PC-9 (cell line): ENCODE results near the gene CCDC60.

Experiments used
- EZH2 ChIP-seq: fragments of 200-600 bp; sonication (generic); IDR thresholded peaks from 2 replicates; pipeline ENCODE4 v1.8.0; 2017; ENCODE audit warnings: antibody characterized with exemption, low read depth
- TF ChIP-seq, protein P1 (sequence below): fragments of 200-600 bp; sonication (generic); conservative IDR thresholded peaks from 2 replicates; pipeline ENCODE4 v1.6.1; 2017; ENCODE audit warnings: mixed run types, antibody characterized with exemption, mild to moderate bottlenecking, moderate library complexity

DNA sequence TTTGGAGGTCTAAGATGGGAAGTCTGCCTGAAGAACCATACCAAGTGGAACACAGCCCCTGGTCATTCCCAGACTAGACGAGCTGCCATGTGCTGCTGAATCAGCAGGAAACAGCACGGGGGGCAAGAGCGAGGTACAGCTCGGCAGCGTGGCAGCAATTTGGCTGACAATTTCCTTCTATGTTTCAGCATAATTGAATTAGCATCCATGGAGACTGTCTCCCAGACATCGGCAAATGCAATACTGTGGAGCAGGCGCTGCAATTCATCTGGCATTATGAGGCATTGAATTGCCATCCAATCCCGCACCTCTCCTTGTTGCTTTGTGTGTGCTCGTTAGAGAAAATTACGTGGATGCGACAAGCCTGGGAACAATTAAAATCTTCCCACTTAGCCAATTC, 46.0 kb upstream of the CCDC60 start:
- TF ChIP-seq, protein P1, sequence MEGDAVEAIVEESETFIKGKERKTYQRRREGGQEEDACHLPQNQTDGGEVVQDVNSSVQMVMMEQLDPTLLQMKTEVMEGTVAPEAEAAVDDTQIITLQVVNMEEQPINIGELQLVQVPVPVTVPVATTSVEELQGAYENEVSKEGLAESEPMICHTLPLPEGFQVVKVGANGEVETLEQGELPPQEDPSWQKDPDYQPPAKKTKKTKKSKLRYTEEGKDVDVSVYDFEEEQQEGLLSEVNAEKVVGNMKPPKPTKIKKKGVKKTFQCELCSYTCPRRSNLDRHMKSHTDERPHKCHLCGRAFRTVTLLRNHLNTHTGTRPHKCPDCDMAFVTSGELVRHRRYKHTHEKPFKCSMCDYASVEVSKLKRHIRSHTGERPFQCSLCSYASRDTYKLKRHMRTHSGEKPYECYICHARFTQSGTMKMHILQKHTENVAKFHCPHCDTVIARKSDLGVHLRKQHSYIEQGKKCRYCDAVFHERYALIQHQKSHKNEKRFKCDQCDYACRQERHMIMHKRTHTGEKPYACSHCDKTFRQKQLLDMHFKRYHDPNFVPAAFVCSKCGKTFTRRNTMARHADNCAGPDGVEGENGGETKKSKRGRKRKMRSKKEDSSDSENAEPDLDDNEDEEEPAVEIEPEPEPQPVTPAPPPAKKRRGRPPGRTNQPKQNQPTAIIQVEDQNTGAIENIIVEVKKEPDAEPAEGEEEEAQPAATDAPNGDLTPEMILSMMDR = no peak
- TF ChIP-seq EZH2 = no peak
